HepG2 (cell line): ENCODE results near the gene DNPH1. TPM values are rescaled to one million over a fixed set of nuclear protein-coding genes. Genes with fewer than 3 reads are reported as not detected.
A peak's percentile ranks its signal among the peaks of the same experiment; 100 is the strongest.

Experiments used
- ARNT2 ChIP-seq: sonication (generic); formaldehyde crosslinking; IDR thresholded peaks from 2 replicates; pipeline ENCODE4 v1.8.0; 2022; ENCODE audit warnings: mild to moderate bottlenecking, low read depth, missing genetic modification reagents, moderate library complexity
- BCL3 ChIP-seq: sonication (generic); formaldehyde crosslinking; IDR thresholded peaks from 2 replicates; pipeline ENCODE4 v1.5.1; 2020; ENCODE audit warnings: mild to moderate bottlenecking, missing genetic modification reagents, moderate library complexity
- CENPX ChIP-seq: sonication (generic); formaldehyde crosslinking; IDR thresholded peaks from 2 replicates; pipeline ENCODE4 v1.9.0; 2021; ENCODE audit warnings: mild to moderate bottlenecking, missing genetic modification reagents, moderate library complexity
- CSRNP1 ChIP-seq: sonication (generic); formaldehyde crosslinking; IDR thresholded peaks from 2 replicates; pipeline ENCODE4 v1.8.1; 2023; ENCODE audit warnings: mild to moderate bottlenecking, missing genetic modification reagents
- HMG20B ChIP-seq: conservative IDR thresholded peaks from 2 replicates; pipeline ENCODE4 v1.6.1; 2016; ENCODE audit warnings: missing genetic modification reagents, missing compliant biosample characterization
- KDM4B ChIP-seq: sonication (generic); formaldehyde crosslinking; IDR thresholded peaks from 2 replicates; pipeline ENCODE4 v1.4.0; 2020; ENCODE audit warnings: missing genetic modification reagents
- KLF11 ChIP-seq: IDR thresholded peaks from 2 replicates; pipeline ENCODE4 v1.6.1; 2016; ENCODE audit warnings: missing compliant biosample characterization
- KLF13 ChIP-seq: sonication (generic); formaldehyde crosslinking; IDR thresholded peaks from 2 replicates; pipeline ENCODE4 v1.4.0; 2020; ENCODE audit warnings: mild to moderate bottlenecking, missing genetic modification reagents
- REST ChIP-seq, 2 experiments: IDR thresholded peaks; 2 replicates each; pipeline ENCODE4 v1.6.1; 2011 to 2012; ENCODE audit warnings: low read length in 2 of 2, borderline replicate concordance in 1 of 2, low read depth in 1 of 2, mild to moderate bottlenecking in 1 of 2, moderate library complexity in 1 of 2
- SNAPC5 ChIP-seq: sonication (generic); formaldehyde crosslinking; IDR thresholded peaks from 2 replicates; pipeline ENCODE4 v1.8.1; 2023; ENCODE audit warnings: mild to moderate bottlenecking, missing genetic modification reagents, borderline replicate concordance
- SNRNP70 ChIP-seq: fragments of 200-400 bp; formaldehyde crosslinking; IDR thresholded peaks from 2 replicates; pipeline ENCODE4 v1.6.1; 2017; ENCODE audit warnings: mild to moderate bottlenecking, low read depth, low read length, moderate library complexity
- TOE1 ChIP-seq: sonication (generic); formaldehyde crosslinking; IDR thresholded peaks from 2 replicates; pipeline ENCODE4 v1.4.0; 2020; ENCODE audit warnings: mild to moderate bottlenecking, missing genetic modification reagents
- USF2 ChIP-seq, 2 experiments: sonication (generic) in 1 of 2; formaldehyde crosslinking in 1 of 2; IDR thresholded peaks; 2 replicates each; pipeline versions ENCODE4 v1.5.1 to v1.6.1; 2011 to 2020; ENCODE audit warnings: borderline replicate concordance in 1 of 2, low read depth in 1 of 2, low read length in 1 of 2, mild to moderate bottlenecking in 1 of 2, missing genetic modification reagents in 1 of 2, moderate library complexity in 1 of 2
- ZIK1 ChIP-seq: sonication (generic); formaldehyde crosslinking; IDR thresholded peaks from 2 replicates; pipeline ENCODE4 v1.5.0; 2020; ENCODE audit warnings: mild to moderate bottlenecking, low read depth, missing genetic modification reagents, borderline replicate concordance
- ZNF337 ChIP-seq: sonication (generic); formaldehyde crosslinking; IDR thresholded peaks from 2 replicates; pipeline ENCODE4 v1.5.1; 2020; ENCODE audit warnings: missing genetic modification reagents, low read depth, mild to moderate bottlenecking, borderline replicate concordance
- ZNF354B ChIP-seq: sonication (generic); formaldehyde crosslinking; IDR thresholded peaks from 2 replicates; pipeline ENCODE4 v1.8.0; 2022; ENCODE audit warnings: mild to moderate bottlenecking, missing genetic modification reagents
- ZNF607 ChIP-seq: sonication (generic); formaldehyde crosslinking; IDR thresholded peaks from 2 replicates; pipeline ENCODE4 v1.5.1; 2020; ENCODE audit warnings: missing genetic modification reagents, mild to moderate bottlenecking, borderline replicate concordance
- ZNF878 ChIP-seq: sonication (generic); formaldehyde crosslinking; IDR thresholded peaks from 2 replicates; pipeline ENCODE4 v1.8.1; 2023; ENCODE audit warnings: mild to moderate bottlenecking, missing genetic modification reagents, moderate library complexity
- polyA plus RNA-seq, 8 experiments: library from polyadenylated mRNA; depleted of rRNA in 3 of 8; stranded (reverse) in 7 of 8; unstranded in 1 of 8; fragments of >200 nt; fragmentation: Illumina TruSeq in 4 of 8; extraction: Trizol in 4 of 8; gene quantifications; 2 replicates each; pipeline versions ENCODE4 v1.2.1 to v1.2.3, GENCODE V29; 2011 to 2016; ENCODE audit warnings: low read depth in 4 of 8, missing spikeins in 1 of 8, mixed read lengths in 1 of 8; ENCODE audit not compliant: insufficient read depth in 1 of 8
- total RNA-seq, 5 experiments: library from RNA; depleted of rRNA; stranded (reverse); fragments of >200 nt; fragmentation: Illumina TruSeq; extraction: Trizol; gene quantifications; 2 replicates each; pipeline ENCODE4 v1.2.3, GENCODE V29; 2016; ENCODE audit warnings: low read depth in 1 of 5

DNPH1 gene
- total and polyA plus RNA-seq, 2 of the 13 experiments (the other 11 are each of a cell fraction or from before 2014, with no cell fraction given) = 56.5 to 75.1 TPM

- TF ChIP-seq BCL3 (CRISPR knock-in tag) (no peak), SNRNP70 (no peak), ZIK1 (no peak), KLF11 (CRISPR knock-in tag) (no peak), CSRNP1 (0 out of 2 replicates have a peak, but pooled peaks have one; percentile 52), KDM4B (0 out of 2 replicates have a peak, but pooled peaks have one; percentile 26), REST (IDR thresholded peaks at IDR 0.05; ENCODE audit: borderline replicate concordance in 1 of 2, low read depth in 1 of 2, low read length in 2 of 2) (no peak), ARNT2 (CRISPR knock-in tag) (no peak), TOE1 (CRISPR knock-in tag) (no peak; the same call in 1 of the 2 replicates), ZNF607 (CRISPR knock-in tag) (no peak; the same call in 1 of the 2 replicates), ZNF354B (CRISPR knock-in tag) (no peak), USF2 (IDR thresholded peaks at IDR 0.05; ENCODE audit: low read depth, low read length) (no peak), USF2 (CRISPR knock-in tag; IDR thresholded peaks at IDR 0.05; ENCODE audit: borderline replicate concordance) (no peak), CENPX (CRISPR knock-in tag) (no peak), ZNF337 (CRISPR knock-in tag) (no peak), ZNF878 (no peak), KLF13 (CRISPR knock-in tag) (no peak), HMG20B (CRISPR knock-in tag) (0 out of 2 replicates have a peak, but pooled peaks have one; percentile 29), SNAPC5 (0 out of 2 replicates have a peak, but pooled peaks have one; percentile 22)
These were observed 47.5 kb upstream of the DNPH1 start (continued) for GRCh38 chr6:43276577-43277305.
